WI38 (cell line): ENCODE measurements around the gene MEIS2.

Experiments
- H3K4me3 ChIP-seq: 2 replicates; pipeline ENCODE4 v1.5.1; 2011; ENCODE audit warnings: low read depth, mild to moderate bottlenecking, control low read depth, low read length
- TF ChIP-seq, protein P1 (sequence below): IDR thresholded peaks from 2 replicates; pipeline ENCODE4 v1.5.1; 2012; ENCODE audit warnings: low read depth, mild to moderate bottlenecking, control low read depth, low read length

Gene MEIS2

DNA sequence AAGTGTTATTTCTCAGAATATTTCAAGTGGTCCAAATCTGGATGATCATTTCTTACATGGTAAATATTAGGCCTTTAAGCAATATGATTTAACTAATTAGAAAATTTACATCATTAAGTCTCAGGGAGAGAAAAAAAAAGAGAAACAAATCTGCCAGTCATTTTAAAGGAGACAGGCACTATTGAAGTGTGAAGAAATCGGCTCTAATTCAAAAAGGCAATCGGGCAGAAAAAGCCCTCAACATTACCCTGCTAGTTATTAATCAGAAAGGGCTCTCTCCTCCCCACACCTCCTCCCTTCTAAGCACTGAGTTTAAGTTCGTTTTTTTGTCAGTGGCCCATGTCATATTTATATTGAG is 215.9 kb downstream of the MEIS2 start:
- H3K4me3 ChIP-seq: no peak overlapping the region
- TF ChIP-seq, protein P1, sequence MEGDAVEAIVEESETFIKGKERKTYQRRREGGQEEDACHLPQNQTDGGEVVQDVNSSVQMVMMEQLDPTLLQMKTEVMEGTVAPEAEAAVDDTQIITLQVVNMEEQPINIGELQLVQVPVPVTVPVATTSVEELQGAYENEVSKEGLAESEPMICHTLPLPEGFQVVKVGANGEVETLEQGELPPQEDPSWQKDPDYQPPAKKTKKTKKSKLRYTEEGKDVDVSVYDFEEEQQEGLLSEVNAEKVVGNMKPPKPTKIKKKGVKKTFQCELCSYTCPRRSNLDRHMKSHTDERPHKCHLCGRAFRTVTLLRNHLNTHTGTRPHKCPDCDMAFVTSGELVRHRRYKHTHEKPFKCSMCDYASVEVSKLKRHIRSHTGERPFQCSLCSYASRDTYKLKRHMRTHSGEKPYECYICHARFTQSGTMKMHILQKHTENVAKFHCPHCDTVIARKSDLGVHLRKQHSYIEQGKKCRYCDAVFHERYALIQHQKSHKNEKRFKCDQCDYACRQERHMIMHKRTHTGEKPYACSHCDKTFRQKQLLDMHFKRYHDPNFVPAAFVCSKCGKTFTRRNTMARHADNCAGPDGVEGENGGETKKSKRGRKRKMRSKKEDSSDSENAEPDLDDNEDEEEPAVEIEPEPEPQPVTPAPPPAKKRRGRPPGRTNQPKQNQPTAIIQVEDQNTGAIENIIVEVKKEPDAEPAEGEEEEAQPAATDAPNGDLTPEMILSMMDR: no peak

- H3K4me3 ChIP-seq: peak overlapping the region; percentile 32; the same call in 1 of the 2 replicates
- TF ChIP-seq, protein P1: peak; percentile 83
Measured at GRCh38 chr15:36883713-36884517, 216.4 kb downstream of the MEIS2 start.

GRCh38 chr15:36882487-36883131 is 217.7 kb downstream of the MEIS2 start:
- TF ChIP-seq, protein P1: no peak
- H3K4me3 ChIP-seq: peak overlapping the region; percentile 49

DNA sequence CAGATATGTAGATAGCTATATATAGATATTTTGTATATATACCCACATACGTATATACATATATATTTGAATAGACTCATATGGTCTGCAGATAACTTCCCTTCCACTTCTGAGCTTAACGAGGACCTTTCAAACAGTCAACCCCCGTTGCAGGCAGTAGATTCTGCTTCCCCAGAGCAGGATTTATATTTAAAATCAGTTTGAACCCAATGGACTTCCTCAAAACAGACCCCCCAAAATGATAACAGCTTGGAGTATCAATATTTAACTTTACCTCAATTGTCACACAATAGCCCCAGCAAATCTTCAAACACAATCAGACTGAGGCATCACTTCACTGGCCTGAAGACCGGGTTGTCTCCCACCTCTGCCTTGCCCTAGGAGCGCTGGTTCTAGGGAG is 218.3 kb downstream of the MEIS2 start:
- TF ChIP-seq, protein P1: no peak
- H3K4me3 ChIP-seq: no peak overlapping the region

- no peak overlapping the region for H3K4me3 ChIP-seq
Measured at GRCh38 chr15:36881516-36881915, 218.8 kb downstream of the MEIS2 start.

GRCh38 chr15:36880913-36881460 is 219.4 kb downstream of the MEIS2 start:
- TF ChIP-seq, protein P1: no peak
- H3K4me3 ChIP-seq: no peak overlapping the region

More at GRCh38 chr15:36881516-36881915, 218.8 kb downstream of the MEIS2 start:
- TF ChIP-seq, protein P1: no peak

GRCh38 chr15:36880224-36880912 is 220.0 kb downstream of the MEIS2 start:
- TF ChIP-seq, protein P1: no peak
- H3K4me3 ChIP-seq: no peak overlapping the region
